H1 (cell line): Measurements from ENCODE around the gene PLEK2. TPM values are rescaled to one million over a fixed set of nuclear protein-coding genes. Genes with fewer than 3 reads are reported as not detected.
A peak's percentile ranks its signal among the peaks of the same experiment; 100 is the strongest.

Source experiments
- CTCF ChIA-PET: fragments of 300-600 bp; sonication (Branson Sonifier 250); formaldehyde crosslinking; loops from one replicate; lab custom pipeline; 2021; ENCODE audit not compliant: partially characterized antibody; lab: Charles Lee
- POLR2A ChIA-PET: fragments of 300-600 bp; sonication (Branson Sonifier 250); formaldehyde crosslinking; loops from one replicate; lab custom pipeline; 2021; ENCODE audit warnings: inconsistent platforms; ENCODE audit not compliant: partially characterized antibody; lab: Charles Lee
- DNase-seq, 2 experiments: peaks; one replicate each; pipeline versions ENCODE4 v3.0.0 to v3.0.0-alpha.2; 2010 to 2022; ENCODE audit warnings: low spot score in 2 of 2, low read depth in 1 of 2, mixed read lengths in 1 of 2
- FAIRE-seq: peaks from 2 replicates; lab custom pipeline; 2011; peaks lifted over from hg19 to GRCh38; lab: Jason Lieb, UNC
- H2AFZ ChIP-seq: 2 replicates; pipeline ENCODE4 v1.8.1; 2012; ENCODE audit warnings: low read length, inconsistent platforms
- H2AK5ac ChIP-seq: 2 replicates; pipeline ENCODE4 v1.6.1; 2013; ENCODE audit warnings: low read depth, low read length
- H2BK120ac ChIP-seq: replicated peaks from 2 replicates; pipeline ENCODE3; 2013; ENCODE audit warnings: low read depth, low read length, inconsistent platforms
- H2BK12ac ChIP-seq: 2 replicates; pipeline ENCODE4 v1.6.1; 2013; ENCODE audit warnings: low read depth, low read length
- H2BK15ac ChIP-seq: 2 replicates; pipeline ENCODE4 v1.6.1; 2013; ENCODE audit warnings: low read length
- H2BK20ac ChIP-seq: 2 replicates; pipeline ENCODE4 v1.6.1; 2013; ENCODE audit warnings: low read length
- H2BK5ac ChIP-seq: 2 replicates; pipeline ENCODE4 v1.6.1; 2013; ENCODE audit warnings: low read depth, low read length
- H3K14ac ChIP-seq: 2 replicates; pipeline ENCODE4 v1.6.1; 2013; ENCODE audit warnings: inconsistent platforms; ENCODE audit not compliant: insufficient read length
- H3K18ac ChIP-seq: 2 replicates; pipeline ENCODE4 v1.6.1; 2013; ENCODE audit warnings: low read length; ENCODE audit errors: extremely low read depth
- H3K23ac ChIP-seq: 2 replicates; pipeline ENCODE4 v1.6.1; 2013; ENCODE audit warnings: inconsistent platforms; ENCODE audit not compliant: insufficient read length
- H3K23me2 ChIP-seq: 2 replicates; pipeline ENCODE4 v1.6.1; 2013; ENCODE audit warnings: low read depth, low read length
- H3K27ac ChIP-seq: 2 replicates; pipeline ENCODE4 v1.6.1; 2011; ENCODE audit warnings: low read depth, low read length, inconsistent platforms
- H3K27me3 ChIP-seq, 4 experiments: replicated peaks in 1 of 4; 1 replicate in 1 of 4; 2 replicates in 3 of 4; pipeline versions ENCODE4 v1.6.1 to v1.8.1; 2011 to 2013; ENCODE audit warnings: low read length in 3 of 4, mild to moderate bottlenecking in 3 of 4, inconsistent platforms in 2 of 4, mixed read lengths in 2 of 4, moderate library complexity in 1 of 4; ENCODE audit not compliant: control insufficient read depth in 3 of 4, insufficient read depth in 3 of 4; ENCODE audit errors: extremely low read depth in 1 of 4
- H3K36me3 ChIP-seq, 4 experiments: 2 replicates each; pipeline versions ENCODE4 v1.6.1 to v1.8.1; 2011 to 2013; ENCODE audit warnings: mild to moderate bottlenecking in 4 of 4, low read length in 3 of 4, moderate library complexity in 2 of 4, control low read depth in 1 of 4, inconsistent platforms in 1 of 4; ENCODE audit not compliant: insufficient read depth in 4 of 4, control insufficient read depth in 2 of 4
- H3K4ac ChIP-seq: replicated peaks from 2 replicates; pipeline ENCODE3; 2013; ENCODE audit warnings: low read length, low read depth, mixed read lengths, inconsistent platforms; ENCODE audit not compliant: insufficient read length
- H3K4me1 ChIP-seq, 4 experiments: replicated peaks in 1 of 4; 1 replicate in 1 of 4; 2 replicates in 3 of 4; pipeline versions ENCODE4 v1.6.1 to v1.8.1; 2011 to 2013; ENCODE audit warnings: low read length in 3 of 4, inconsistent platforms in 2 of 4, mixed read lengths in 1 of 4; ENCODE audit not compliant: insufficient read depth in 4 of 4, control insufficient read depth in 3 of 4
- H3K4me2 ChIP-seq, 2 experiments: 2 replicates each; pipeline versions ENCODE4 v1.6.1 to v1.8.1; 2011 to 2013; ENCODE audit warnings: low read depth in 2 of 2, low read length in 2 of 2, control low read depth in 1 of 2, inconsistent platforms in 1 of 2, mild to moderate bottlenecking in 1 of 2; ENCODE audit not compliant: insufficient read depth in 1 of 2
- H3K4me3 ChIP-seq, 4 experiments: fragments of 200-600, 300-600 bp in 1 of 4; sonication (generic), shearing (Covaris generic), sonication (Bioruptor Twin) in 1 of 4; 2 replicates each; pipeline versions ENCODE4 v1.5.1 to v1.8.1; 2011 to 2016; ENCODE audit warnings: low read length in 4 of 4, low read depth in 3 of 4, control low read depth in 2 of 4, inconsistent platforms in 2 of 4, mild to moderate bottlenecking in 2 of 4, mixed read lengths in 1 of 4, moderate library complexity in 1 of 4; ENCODE audit not compliant: insufficient read depth in 2 of 4; ENCODE audit errors: extremely low read depth in 1 of 4
- H3K56ac ChIP-seq: replicated peaks from 2 replicates; pipeline ENCODE3; 2013; ENCODE audit warnings: low read depth, mild to moderate bottlenecking, mixed read lengths, low read length, inconsistent platforms; ENCODE audit not compliant: insufficient read length
- H3K79me1 ChIP-seq: 2 replicates; pipeline ENCODE4 v1.6.1; 2013; ENCODE audit warnings: low read depth, low read length, control low read depth
- H3K79me2 ChIP-seq, 2 experiments: 2 replicates each; pipeline versions ENCODE4 v1.6.1 to v1.8.1; 2012 to 2013; ENCODE audit warnings: low read length in 2 of 2, mild to moderate bottlenecking in 2 of 2, inconsistent platforms in 1 of 2; ENCODE audit not compliant: insufficient read depth in 2 of 2, control insufficient read depth in 1 of 2
- H3K9ac ChIP-seq, 4 experiments: replicated peaks in 1 of 4; 1 replicate in 1 of 4; 2 replicates in 3 of 4; pipeline versions ENCODE4 v1.6.1 to v1.8.1; 2011 to 2013; ENCODE audit warnings: low read depth in 3 of 4, low read length in 3 of 4, control low read depth in 2 of 4, mild to moderate bottlenecking in 2 of 4, moderate library complexity in 2 of 4, inconsistent platforms in 1 of 4; ENCODE audit errors: extremely low read depth in 1 of 4
- H3K9me3 ChIP-seq, 2 experiments: 2 replicates each; pipeline versions ENCODE4 v1.6.1 to v1.8.1; 2012 to 2013; ENCODE audit warnings: mild to moderate bottlenecking in 2 of 2, moderate library complexity in 2 of 2, control low read depth in 1 of 2, inconsistent platforms in 1 of 2, low read depth in 1 of 2, low read length in 1 of 2, mixed read lengths in 1 of 2; ENCODE audit not compliant: insufficient read depth in 2 of 2
- H4K20me1 ChIP-seq, 2 experiments: replicated peaks in 1 of 2; 2 replicates each; pipeline versions ENCODE3 to v1.8.1; 2011 to 2013; ENCODE audit warnings: inconsistent platforms in 2 of 2, low read length in 2 of 2, mild to moderate bottlenecking in 1 of 2; ENCODE audit not compliant: insufficient read depth in 2 of 2, control insufficient read depth in 1 of 2
- H4K5ac ChIP-seq: 2 replicates; pipeline ENCODE4 v1.6.1; 2013; ENCODE audit warnings: low read length, low read depth, mixed read lengths, inconsistent platforms; ENCODE audit not compliant: insufficient read length
- H4K8ac ChIP-seq: 2 replicates; pipeline ENCODE4 v1.8.0; 2013; ENCODE audit warnings: mild to moderate bottlenecking, moderate library complexity, low read length, inconsistent platforms; ENCODE audit not compliant: insufficient read depth; ENCODE audit errors: extremely low read depth
- H4K91ac ChIP-seq: replicated peaks from 2 replicates; pipeline ENCODE3; 2013; ENCODE audit warnings: low read length, mixed read lengths, inconsistent platforms; ENCODE audit not compliant: insufficient read length
- CHD2 ChIP-seq: IDR thresholded peaks from 2 replicates; pipeline ENCODE4 v1.6.1; 2012; ENCODE audit warnings: low read length, improper control_type of control experiment
- GABPA ChIP-seq: IDR thresholded peaks from 2 replicates; pipeline ENCODE4 v1.6.1; 2011; ENCODE audit warnings: mild to moderate bottlenecking, low read length, moderate library complexity, borderline replicate concordance; ENCODE audit not compliant: insufficient read depth
- MAX ChIP-seq: IDR thresholded peaks from 2 replicates; pipeline ENCODE4 v1.6.1; 2012; ENCODE audit warnings: inconsistent platforms
- POU5F1 ChIP-seq: IDR thresholded peaks from 2 replicates; pipeline ENCODE4 v1.6.1; 2011; ENCODE audit warnings: low read depth, mild to moderate bottlenecking, low read length, moderate library complexity
- SAP30 ChIP-seq: fragments of 300-600 bp; sonication (generic); IDR thresholded peaks from 2 replicates; pipeline ENCODE4 v1.7.1; 2012; ENCODE audit warnings: low read length, moderate library complexity, mild to moderate bottlenecking, inconsistent platforms; ENCODE audit not compliant: insufficient read depth, insufficient replicate concordance
- SP1 ChIP-seq: IDR thresholded peaks from 2 replicates; pipeline ENCODE4 v1.6.1; 2011; ENCODE audit warnings: low read depth, low read length
- SUZ12 ChIP-seq: fragments of 200-600 bp; sonication (generic); IDR thresholded peaks from 2 replicates; pipeline ENCODE4 v1.6.1; 2012; ENCODE audit warnings: mild to moderate bottlenecking, inconsistent platforms, low read length, moderate library complexity, mixed read lengths
- TEAD4 ChIP-seq: IDR thresholded peaks from 2 replicates; pipeline ENCODE4 v1.6.1; 2012; ENCODE audit warnings: low read depth, low read length, inconsistent platforms, mixed read lengths
- ZNF274 ChIP-seq: IDR thresholded peaks from 2 replicates; pipeline ENCODE4 v1.7.0; 2012; ENCODE audit warnings: low read length, borderline replicate concordance; ENCODE audit errors: extremely low read depth
- WGBS, 2 experiments: shearing (Covaris generic) in 1 of 2; methylation state at CpG; one replicate each; pipeline versions ENCODE4 v1.1.6 to v1.1.7; 2013 to 2015; ENCODE audit warnings: low lambda C conversion rate in 2 of 2, mixed read lengths in 2 of 2, inconsistent platforms in 1 of 2, low coverage in 1 of 2, missing lambda C conversion rate in 1 of 2; ENCODE audit not compliant: insufficient replicate concordance in 2 of 2, insufficient coverage in 1 of 2, insufficient read length in 1 of 2; ENCODE audit errors: extremely low coverage in 1 of 2, missing lambda C conversion rate in 1 of 2; 5-methylcytosine and 5-hydroxymethylcytosine counted together
- polyA plus RNA-seq, 7 experiments: library from polyadenylated mRNA; depleted of rRNA in 3 of 7; stranded (reverse) in 5 of 7; unstranded in 2 of 7; fragments of >200 nt in 5 of 7; fragments of 200-250 nt in 2 of 7; gene quantifications; 1 replicate in 5 of 7; 2 replicates in 1 of 7; 4 replicates in 1 of 7; pipeline versions ENCODE4 v1.2.1 to v1.2.3, GENCODE V29; 2011 to 2013; ENCODE audit warnings: missing spikeins in 2 of 7, mixed read lengths in 2 of 7
- total RNA-seq: library from RNA; stranded (reverse); fragmentation: NEBNext Ultra II Directional; extraction: Animal tissue kit (Norgen Biotek cat#: 25700); gene quantifications from 2 replicates; pipeline ENCODE4 v1.2.1, GENCODE V29; 2021
- TF ChIP-seq, protein P1 (sequence below): IDR thresholded peaks from 2 replicates; pipeline ENCODE4 v1.6.1; 2012; ENCODE audit warnings: low read length, inconsistent platforms

The PLEK2 gene
- total and polyA plus RNA-seq, 2 of the 8 experiments (the other 6 are each of a cell fraction or from before 2014, with no cell fraction given), result 0.41 to 2.1 TPM

DNA sequence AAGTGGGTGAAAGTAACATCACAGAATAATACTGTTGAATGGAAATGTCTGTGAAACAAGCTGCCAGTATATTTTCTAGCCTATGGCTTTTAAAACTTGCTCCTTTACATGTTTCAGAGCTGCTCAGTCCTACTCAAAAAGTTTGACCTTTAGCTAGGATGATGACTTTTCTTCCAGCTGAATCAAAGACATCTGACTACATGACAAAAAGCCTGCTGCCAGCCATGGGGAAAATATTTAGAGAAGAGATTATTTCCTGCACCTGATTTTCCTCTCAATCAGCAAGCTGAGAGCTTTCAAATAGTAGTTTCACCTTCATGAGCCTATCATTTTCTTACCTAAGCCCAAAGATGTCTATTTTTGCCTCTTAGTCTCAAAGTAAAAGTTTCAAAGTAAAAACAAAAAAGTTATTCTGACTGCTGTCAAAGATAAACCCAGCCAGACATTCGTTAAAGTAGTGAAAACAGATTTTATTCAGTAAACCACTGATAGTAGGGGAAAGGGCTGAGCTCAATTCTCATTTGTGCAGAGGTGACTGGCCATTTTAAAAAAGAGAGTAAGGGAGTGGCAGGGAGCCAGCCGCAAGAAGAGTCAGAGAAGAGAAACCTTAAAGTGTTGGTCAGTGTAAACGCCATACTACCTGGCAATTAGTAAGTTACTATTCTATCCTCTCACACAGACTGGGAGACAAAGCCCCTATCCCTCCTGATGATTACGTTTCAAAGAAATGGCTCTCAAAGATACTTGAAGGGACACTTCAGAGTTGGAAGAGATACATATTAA lies 54.6 kb downstream of the PLEK2 start:
- Histone ChIP-seq H3K18ac (no peak overlapping the region), H3K79me2 (peaks cover 12 to 76% of the 10 kb centered on the region in 2 experiments), H2BK120ac (no peak overlapping the region), H2BK20ac (no peak overlapping the region), H3K4ac (no peak overlapping the region), H2AFZ (no peak overlapping the region), H2BK5ac (no peak overlapping the region), H3K27me3 (no peaks in the 10 kb centered on the region), H4K91ac (no peak overlapping the region), H3K23ac (no peak overlapping the region), H3K79me1 (peaks cover 3% of the 10 kb centered on the region; the same call in 1 of the 2 replicates), H4K8ac (no peak overlapping the region), H3K14ac (no peak overlapping the region), H3K4me1 (peaks cover 0 to 3% (median 1%) of the 10 kb centered on the region in 4 experiments; a peak in 2 of 7 replicates), H3K9ac (no peak overlapping the region), H4K20me1 (peaks cover 2 to 9% of the 10 kb centered on the region in 2 experiments), H2AK5ac (no peak overlapping the region), H3K36me3 (peaks cover 0 to 7% (median 0%) of the 10 kb centered on the region in 4 experiments; a peak in 3 of 8 replicates), H3K4me3 (no peak overlapping the region), H4K5ac (no peak overlapping the region), H2BK12ac (no peak overlapping the region), H3K56ac (no peak overlapping the region), H3K27ac (no peak overlapping the region), H3K4me2 (peak overlapping the region in 1 of 2 experiments; percentile 83; a peak in 1 of 4 replicates), H3K23me2 (peaks cover 5% of the 10 kb centered on the region; the same call in 1 of the 2 replicates), H3K9me3 (no peaks in the 10 kb centered on the region), H2BK15ac (no peak overlapping the region)
- DNase-seq (no peak), FAIRE-seq (no peak)
- 84% methylated on average over 4 of the region's 4 CpGs; no CpG with 5 or more reads in 1 of the 2 experiments for WGBS, 2 experiments
- ChIA-PET CTCF (interaction anchor here (0.6 to 1.5 kb wide), 2 partner anchors 12 to 190 kb away, joined by 3 to 4 read pairs; no protein-coding TSS in a partner anchor), POLR2A (interaction anchor here (0.9 kb wide), 1 partner anchor 10 kb away, joined by 3 read pairs; no protein-coding TSS in a partner anchor)
- TF ChIP-seq CHD2, result no peak
- TF ChIP-seq MAX, result no peak
- TF ChIP-seq SAP30, result no peak
- no peak for TF ChIP-seq SUZ12
- TF ChIP-seq, protein P1, sequence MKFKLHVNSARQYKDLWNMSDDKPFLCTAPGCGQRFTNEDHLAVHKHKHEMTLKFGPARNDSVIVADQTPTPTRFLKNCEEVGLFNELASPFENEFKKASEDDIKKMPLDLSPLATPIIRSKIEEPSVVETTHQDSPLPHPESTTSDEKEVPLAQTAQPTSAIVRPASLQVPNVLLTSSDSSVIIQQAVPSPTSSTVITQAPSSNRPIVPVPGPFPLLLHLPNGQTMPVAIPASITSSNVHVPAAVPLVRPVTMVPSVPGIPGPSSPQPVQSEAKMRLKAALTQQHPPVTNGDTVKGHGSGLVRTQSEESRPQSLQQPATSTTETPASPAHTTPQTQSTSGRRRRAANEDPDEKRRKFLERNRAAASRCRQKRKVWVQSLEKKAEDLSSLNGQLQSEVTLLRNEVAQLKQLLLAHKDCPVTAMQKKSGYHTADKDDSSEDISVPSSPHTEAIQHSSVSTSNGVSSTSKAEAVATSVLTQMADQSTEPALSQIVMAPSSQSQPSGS, result no peak
- no peak for TF ChIP-seq TEAD4
- no peak for TF ChIP-seq SP1
- no peak for TF ChIP-seq ZNF274
- no peak for TF ChIP-seq POU5F1
- TF ChIP-seq GABPA, result no peak
